MM.1S (cell line): ENCODE measurements around the gene ZNF653.

ENCODE experiments used
- CTCF ChIP-seq: fragments of 300-600 bp; sonication (generic); IDR thresholded peaks from 2 replicates; pipeline ENCODE4 v1.5.1; 2016; ENCODE audit warnings: antibody characterized with exemption, low read length, mixed read lengths
- EZH2 ChIP-seq: fragments of 300-600 bp; sonication (generic); optimal IDR thresholded peaks from 2 replicates; pipeline ENCODE3; 2017; ENCODE audit warnings: low read depth, mild to moderate bottlenecking, antibody characterized with exemption, low read length, mixed read lengths
- EZH2phosphoT487 ChIP-seq: fragments of 300-600 bp; sonication (generic); IDR thresholded peaks from 2 replicates; pipeline ENCODE4 v1.6.1; 2018; ENCODE audit warnings: antibody characterized with exemption, low read length

- no peak for TF ChIP-seq CTCF
- no peak for TF ChIP-seq EZH2
- TF ChIP-seq EZH2phosphoT487, result no peak
Observed at GRCh38 chr19:11504502-11505031, 1.1 kb downstream of the ZNF653 start.
